Naive thymus-derived CD8-positive, alpha-beta T cell (primary cell): ENCODE data around the gene CTNNA1. TPM values are rescaled to one million over a fixed set of nuclear protein-coding genes. Genes with fewer than 3 reads are reported as not detected.

Source experiments
- ATAC-seq, 2 donors: fragments of 150-1000 bp; cut with Tn5 transposase in 1 of 2; sonication (Bioruptor Pico), chemical (Tn5 transposase) in 1 of 2; 1 replicate in 1 of 2; 2 replicates in 1 of 2; pipeline ENCODE4 v1.10.0; 2021; ENCODE audit warnings: mild to moderate bottlenecking in 2 of 2, moderate library complexity in 2 of 2
- POLR2A ChIA-PET: fragments of 350-600 bp; sonication (Branson Sonifier 250); formaldehyde crosslinking; loops from one replicate; lab custom pipeline; 2021; ENCODE audit warnings: antibody characterized with exemption; lab: Charles Lee
- DNase-seq, 10 donors: peaks; one replicate each; pipeline versions ENCODE4 v3.0.0 to v3.0.0-alpha.2; 2020 to 2022
- H3K27ac Mint-ChIP-seq, 10 donors: one replicate each; pipeline ENCODE4 v1.8.0; 2020 to 2022; ENCODE audit warnings: mild to moderate bottlenecking in 10 of 10, mixed read lengths in 10 of 10, moderate library complexity in 4 of 10, inconsistent platforms in 1 of 10
- H3K27me3 Mint-ChIP-seq, 5 donors: one replicate each; pipeline ENCODE4 v1.8.0; 2021 to 2022; ENCODE audit warnings: mixed read lengths in 5 of 5
- H3K36me3 Mint-ChIP-seq, 3 donors: one replicate each; pipeline ENCODE4 v1.8.0; 2020 to 2022; ENCODE audit warnings: mixed read lengths in 3 of 3, mild to moderate bottlenecking in 2 of 3, inconsistent platforms in 1 of 3
- H3K4me1 Mint-ChIP-seq, 4 donors: one replicate each; pipeline ENCODE4 v1.8.0; 2021 to 2022; ENCODE audit warnings: mixed read lengths in 4 of 4
- H3K4me3 Mint-ChIP-seq, 10 donors: one replicate each; pipeline ENCODE4 v1.8.0; 2020 to 2022; ENCODE audit warnings: mild to moderate bottlenecking in 10 of 10, mixed read lengths in 10 of 10, moderate library complexity in 6 of 10, inconsistent platforms in 1 of 10
- H3K9me3 Mint-ChIP-seq, 9 donors: one replicate each; pipeline ENCODE4 v1.8.0; 2020 to 2022; ENCODE audit warnings: mixed read lengths in 9 of 9, mild to moderate bottlenecking in 3 of 9, inconsistent platforms in 1 of 9, moderate library complexity in 1 of 9
- polyA plus RNA-seq, 3 donors: library from polyadenylated mRNA; unstranded; fragments of 300-500 nt; fragmentation: Illumina TruSeq; gene quantifications; one replicate each; pipeline ENCODE4 v1.2.3, GENCODE V29; 2021
- total RNA-seq, 8 experiments: library from RNA in 2 of 8; stranded (reverse) in 2 of 8; gene quantifications; one replicate each; pipeline ENCODE4 v1.2.3 and lab custom pipeline; 2021 to 2026

The CTNNA1 gene
- total and polyA plus RNA-seq, 5 experiments from 2014 or later = 0.34 to 5.7 (median 4.0) TPM; not detected in 1

GRCh38 chr5:138898742-138899141 is 145.5 kb downstream of the CTNNA1 start:
- Mint-ChIP-seq H3K4me3 (no peak overlapping the region), H3K9me3 (peaks cover 0 to 2% (median 0%) of the 10 kb centered on the region in 9 donors), H3K27me3 (peaks cover 1 to 50% (median 13%) of the 10 kb centered on the region in 5 donors), H3K27ac (no peak overlapping the region), H3K4me1 (peaks cover 0 to 10% (median 4%) of the 10 kb centered on the region in 4 donors), H3K36me3 (no peaks in the 10 kb centered on the region)
- POLR2A ChIA-PET = no interaction called here
- ATAC-seq = no peak
- no peak for DNase-seq

DNA sequence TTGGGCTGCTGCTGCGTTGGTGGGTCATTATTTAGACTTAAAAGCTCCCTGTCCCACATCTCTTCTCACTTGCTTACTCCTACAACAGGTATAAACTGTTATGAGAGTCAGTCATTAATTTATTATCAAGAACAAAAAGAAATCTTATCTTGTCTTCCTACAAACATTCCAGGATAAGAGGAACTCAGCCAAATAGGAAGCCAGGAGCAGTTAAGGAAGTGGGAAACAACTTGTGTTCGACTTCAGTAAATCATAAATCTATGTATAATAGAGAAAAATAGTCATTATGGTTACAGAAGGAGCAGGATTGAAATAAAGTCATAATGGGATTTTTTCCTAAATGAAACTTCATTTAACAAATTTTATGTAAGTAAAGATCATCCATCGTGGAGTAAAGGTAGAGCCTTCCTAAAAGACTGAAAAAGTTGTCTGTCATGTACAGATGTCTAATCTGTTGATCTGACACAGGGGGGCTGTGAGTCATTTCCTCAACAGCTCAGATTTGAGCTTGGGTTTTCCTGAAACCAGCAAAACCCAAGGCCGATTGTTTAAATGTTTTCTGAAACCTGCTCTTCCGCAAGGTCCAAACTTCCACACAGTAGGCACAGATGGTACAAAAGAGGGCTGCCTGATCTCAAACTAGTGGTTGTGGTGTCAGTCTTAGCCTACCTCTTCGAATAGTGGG is 147.2 kb downstream of the CTNNA1 start:
- H3K27me3 Mint-ChIP-seq = peaks cover 1 to 40% (median 6%) of the 10 kb centered on the region in 5 donors

DNA sequence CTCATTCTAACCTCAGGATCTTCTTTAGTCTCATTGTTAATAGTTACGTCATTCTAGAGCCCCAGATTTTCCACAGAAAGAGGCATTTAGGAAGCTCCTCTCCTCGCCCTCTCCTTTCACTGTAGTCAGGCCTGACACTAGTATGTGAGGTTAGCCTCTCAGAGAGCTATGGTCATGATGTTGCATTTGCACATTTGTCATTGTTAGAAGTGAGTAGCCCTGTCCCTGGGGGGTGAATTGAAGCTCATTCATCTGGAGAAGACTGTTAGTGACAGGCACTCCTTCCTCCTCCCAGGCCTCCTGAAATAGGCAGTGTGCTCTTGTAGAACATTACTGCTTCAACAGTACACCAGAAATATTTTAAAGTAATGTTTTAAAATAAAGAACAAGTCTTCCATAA is 148.5 kb downstream of the CTNNA1 start:
- DNase-seq = no peak
- no peaks in the 10 kb centered on the region for H3K9me3 Mint-ChIP-seq
- peaks cover 1 to 40% (median 6%) of the 10 kb centered on the region in 5 donors for H3K27me3 Mint-ChIP-seq
- peaks cover 0 to 10% (median 4%) of the 10 kb centered on the region in 4 donors for H3K4me1 Mint-ChIP-seq
- H3K4me3 Mint-ChIP-seq = no peak overlapping the region
- no peak overlapping the region for H3K27ac Mint-ChIP-seq
- H3K36me3 Mint-ChIP-seq = no peaks in the 10 kb centered on the region
- POLR2A ChIA-PET = no interaction called here
- no peak for ATAC-seq

More for the DNA sequence above, 147.2 kb downstream of the CTNNA1 start:
- Mint-ChIP-seq H3K4me3 (no peak overlapping the region), H3K27ac (no peak overlapping the region), H3K9me3 (no peaks in the 10 kb centered on the region), H3K36me3 (no peaks in the 10 kb centered on the region), H3K4me1 (peaks cover 0 to 10% (median 4%) of the 10 kb centered on the region in 4 donors)
- DNase-seq (no peak), ATAC-seq (no peak)
- POLR2A ChIA-PET = no interaction called here

- ATAC-seq = no peak
- no peak overlapping the region for H3K27ac Mint-ChIP-seq
- POLR2A ChIA-PET = no interaction called here
These were observed 150.0 kb downstream of the CTNNA1 start for GRCh38 chr5:138903130-138903775.

GRCh38 chr5:138905541-138905940 is 152.3 kb downstream of the CTNNA1 start:
- DNase-seq = no peak
- POLR2A ChIA-PET = interaction anchor here (0.5 kb wide), 1 partner anchor 251 kb away, joined by 3 read pairs; no protein-coding TSS in a partner anchor
- no peaks in the 10 kb centered on the region for H3K36me3 Mint-ChIP-seq
- no peak overlapping the region for H3K4me3 Mint-ChIP-seq
- no peaks in the 10 kb centered on the region for H3K9me3 Mint-ChIP-seq
- ATAC-seq = no peak
- peaks cover 0 to 19% (median 5%) of the 10 kb centered on the region in 5 donors for H3K27me3 Mint-ChIP-seq
- peaks cover 0 to 8% (median 1%) of the 10 kb centered on the region in 4 donors for H3K4me1 Mint-ChIP-seq
- H3K27ac Mint-ChIP-seq = no peak overlapping the region

More at GRCh38 chr5:138903130-138903775, 150.0 kb downstream of the CTNNA1 start:
- Mint-ChIP-seq H3K4me3 (no peak overlapping the region), H3K36me3 (no peaks in the 10 kb centered on the region), H3K27me3 (peaks cover 1 to 37% (median 6%) of the 10 kb centered on the region in 5 donors), H3K4me1 (peaks cover 0 to 10% (median 4%) of the 10 kb centered on the region in 4 donors), H3K9me3 (no peaks in the 10 kb centered on the region)
- no peak for DNase-seq

- Mint-ChIP-seq H3K27ac (no peak overlapping the region), H3K27me3 (peaks cover 0 to 16% (median 2%) of the 10 kb centered on the region in 5 donors), H3K36me3 (no peaks in the 10 kb centered on the region), H3K4me1 (no peaks in the 10 kb centered on the region), H3K4me3 (no peak overlapping the region), H3K9me3 (no peaks in the 10 kb centered on the region)
- DNase-seq = no peak
- no peak for ATAC-seq
- POLR2A ChIA-PET = no interaction called here
These were observed 156.5 kb downstream of the CTNNA1 start for GRCh38 chr5:138909734-138910133.

DNA sequence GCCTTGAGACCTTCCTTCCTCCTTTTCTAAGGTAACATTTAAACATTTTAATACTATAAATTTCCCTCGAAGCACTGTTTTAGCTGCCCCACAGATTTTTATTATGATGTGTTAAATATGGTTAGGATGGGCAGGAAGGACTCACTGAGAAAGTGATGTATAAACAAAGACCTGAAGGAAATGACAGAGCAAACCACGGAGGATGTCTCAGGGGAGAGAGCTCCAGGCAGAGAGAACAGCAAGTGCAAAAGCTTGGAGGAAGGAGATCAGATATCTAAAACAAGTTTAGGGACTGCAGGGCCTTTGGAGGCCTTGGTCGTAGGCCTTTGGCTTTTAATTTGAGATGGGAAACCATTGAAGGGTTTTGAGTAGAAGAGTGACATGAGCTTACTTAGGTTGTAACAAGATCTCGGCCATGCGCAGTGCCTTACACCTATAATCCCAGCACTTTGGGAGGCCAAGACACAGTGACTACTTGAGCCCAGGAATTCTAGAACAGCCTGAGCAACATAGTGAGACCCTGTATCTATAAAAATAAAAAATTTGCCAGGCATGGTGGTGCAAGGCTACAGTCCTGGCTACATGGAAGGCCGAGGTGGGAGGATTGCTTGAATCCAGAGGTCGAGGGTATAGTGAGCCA is 157.4 kb downstream of the CTNNA1 start:
- POLR2A ChIA-PET = no interaction called here
- H3K27ac Mint-ChIP-seq = no peak overlapping the region
- H3K36me3 Mint-ChIP-seq = no peaks in the 10 kb centered on the region
- no peaks in the 10 kb centered on the region for H3K9me3 Mint-ChIP-seq
- H3K4me3 Mint-ChIP-seq = peak overlapping the region in 1 of 10 donors; percentile 13
- H3K27me3 Mint-ChIP-seq = peaks cover 0 to 16% (median 3%) of the 10 kb centered on the region in 5 donors
- ATAC-seq (no peak), DNase-seq (no peak)
- no peaks in the 10 kb centered on the region for H3K4me1 Mint-ChIP-seq

- DNase-seq = no peak
- Mint-ChIP-seq H3K9me3 (no peaks in the 10 kb centered on the region), H3K27ac (no peak overlapping the region), H3K36me3 (no peaks in the 10 kb centered on the region), H3K4me1 (no peaks in the 10 kb centered on the region), H3K4me3 (no peak overlapping the region), H3K27me3 (peaks cover 0 to 16% (median 3%) of the 10 kb centered on the region in 5 donors)
- no peak for ATAC-seq
- POLR2A ChIA-PET = no interaction called here
These were observed 158.2 kb downstream of the CTNNA1 start for GRCh38 chr5:138911441-138911840.

DNA sequence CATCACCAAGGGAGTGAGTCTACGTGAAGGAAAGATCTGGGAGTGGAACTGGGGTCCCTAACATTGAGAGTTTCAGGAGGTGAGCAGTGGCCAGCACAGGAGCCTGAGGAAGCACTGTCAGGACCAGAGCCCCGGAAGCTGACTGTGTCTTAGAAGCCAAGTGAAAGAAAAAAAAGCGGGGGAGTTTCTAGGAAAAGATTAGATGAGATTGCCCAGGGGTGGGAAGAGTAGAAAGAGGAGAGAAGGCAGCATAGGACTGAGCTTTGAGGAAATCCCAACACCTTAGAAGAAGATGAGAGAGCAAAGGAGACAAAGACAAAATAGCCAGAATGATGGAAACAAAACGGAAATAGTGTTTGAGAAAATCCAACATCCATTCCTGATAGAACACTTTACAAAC is 158.9 kb downstream of the CTNNA1 start:
- H3K9me3 Mint-ChIP-seq = no peaks in the 10 kb centered on the region
- H3K27ac Mint-ChIP-seq = no peak overlapping the region
- H3K36me3 Mint-ChIP-seq = no peaks in the 10 kb centered on the region
- POLR2A ChIA-PET = interaction anchor here (0.6 kb wide), 1 partner anchor 121 kb away, joined by 7 read pairs; no protein-coding TSS in a partner anchor
- H3K27me3 Mint-ChIP-seq = peaks cover 0 to 16% (median 3%) of the 10 kb centered on the region in 5 donors
- no peaks in the 10 kb centered on the region for H3K4me1 Mint-ChIP-seq
- ATAC-seq (no peak), DNase-seq (no peak)
- no peak overlapping the region for H3K4me3 Mint-ChIP-seq

DNA sequence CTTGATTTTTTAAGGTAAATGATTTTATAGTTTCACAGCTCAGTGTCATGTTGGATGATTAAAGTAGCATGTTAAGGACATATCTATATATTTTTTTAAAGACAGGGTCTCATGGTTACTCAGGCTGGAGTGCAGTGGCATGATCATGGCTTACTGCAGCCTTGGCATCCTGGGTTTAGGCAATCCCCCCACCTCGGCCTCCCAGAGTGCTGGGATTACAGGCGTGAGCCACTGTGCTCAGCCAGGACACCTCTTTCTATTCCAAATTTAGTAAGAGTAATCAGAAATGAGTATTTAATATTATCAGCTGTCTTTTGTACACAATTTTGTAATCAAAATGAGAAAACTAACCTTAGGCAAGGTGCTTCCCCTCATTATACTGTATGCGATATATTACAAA is 160.5 kb downstream of the CTNNA1 start:
- peaks cover 0 to 16% (median 3%) of the 10 kb centered on the region in 5 donors for H3K27me3 Mint-ChIP-seq
- H3K4me1 Mint-ChIP-seq = no peaks in the 10 kb centered on the region
- no peak overlapping the region for H3K4me3 Mint-ChIP-seq
- POLR2A ChIA-PET = no interaction called here
- no peak for DNase-seq
- ATAC-seq = no peak
- no peak overlapping the region for H3K27ac Mint-ChIP-seq
- H3K9me3 Mint-ChIP-seq = no peaks in the 10 kb centered on the region
- H3K36me3 Mint-ChIP-seq = no peaks in the 10 kb centered on the region

- Mint-ChIP-seq H3K27me3 (peaks cover 0 to 16% (median 3%) of the 10 kb centered on the region in 5 donors), H3K36me3 (no peaks in the 10 kb centered on the region), H3K4me1 (no peaks in the 10 kb centered on the region), H3K4me3 (no peak overlapping the region), H3K27ac (no peak overlapping the region), H3K9me3 (no peaks in the 10 kb centered on the region)
- ATAC-seq (no peak), DNase-seq (no peak)
- POLR2A ChIA-PET = no interaction called here
These were observed 161.1 kb downstream of the CTNNA1 start for GRCh38 chr5:138914338-138914737.

DNA sequence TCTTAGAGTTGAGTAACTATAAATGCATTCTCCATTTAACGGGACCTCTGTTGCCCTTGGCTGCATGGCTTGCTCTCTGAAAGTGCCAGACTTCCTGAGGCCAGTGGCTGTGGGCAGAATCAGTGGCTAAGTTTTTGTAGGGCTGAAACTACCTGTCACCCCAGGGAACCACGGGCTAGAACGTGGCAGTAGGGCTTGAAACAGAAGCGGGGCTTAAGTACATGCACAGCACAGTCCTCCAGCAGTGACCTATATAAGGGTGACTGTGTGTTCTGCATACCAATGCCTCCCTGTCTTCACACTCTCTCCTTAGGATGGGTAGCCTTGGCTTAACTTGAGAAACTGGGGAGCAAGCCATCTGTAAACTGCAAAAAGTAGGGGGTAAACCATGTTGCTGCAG is 165.5 kb downstream of the CTNNA1 start:
- POLR2A ChIA-PET = no interaction called here
- H3K4me3 Mint-ChIP-seq = no peak overlapping the region
- DNase-seq (no peak), ATAC-seq (no peak)
- no peak overlapping the region for H3K27ac Mint-ChIP-seq
- H3K9me3 Mint-ChIP-seq = no peaks in the 10 kb centered on the region
- no peaks in the 10 kb centered on the region for H3K36me3 Mint-ChIP-seq
- no peaks in the 10 kb centered on the region for H3K4me1 Mint-ChIP-seq
- peaks cover 0 to 3% (median 0%) of the 10 kb centered on the region in 5 donors for H3K27me3 Mint-ChIP-seq

DNA sequence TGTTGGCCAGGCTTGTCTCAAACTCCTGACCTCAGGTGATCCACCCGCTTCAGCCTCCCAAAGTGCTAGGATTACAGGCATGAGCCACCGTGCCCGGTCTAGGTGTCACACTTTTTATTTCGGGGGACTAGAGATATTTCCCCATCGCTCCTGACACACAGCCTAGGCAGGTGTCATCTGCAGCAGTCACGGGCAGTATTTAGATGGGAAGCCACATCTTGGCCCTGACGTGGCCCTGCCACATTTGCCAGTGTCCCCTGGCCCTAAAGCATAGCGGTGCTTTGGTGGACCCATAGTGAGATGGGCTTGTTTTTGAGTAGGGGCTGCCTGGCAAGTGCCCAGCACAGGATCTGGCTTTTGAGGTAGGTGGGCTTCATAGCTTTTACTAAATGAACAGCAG is 167.0 kb downstream of the CTNNA1 start:
- H3K27me3 Mint-ChIP-seq = peaks cover 0 to 2% (median 0%) of the 10 kb centered on the region in 5 donors
- no peaks in the 10 kb centered on the region for H3K4me1 Mint-ChIP-seq
- no peak for DNase-seq
- ATAC-seq = no peak
- H3K36me3 Mint-ChIP-seq = no peaks in the 10 kb centered on the region
- H3K9me3 Mint-ChIP-seq = no peaks in the 10 kb centered on the region
- H3K4me3 Mint-ChIP-seq = no peak overlapping the region
- POLR2A ChIA-PET = no interaction called here
- no peak overlapping the region for H3K27ac Mint-ChIP-seq
